Measurements from ENCODE around the gene ST8SIA2. TPM values are rescaled to one million over a fixed set of nuclear protein-coding genes. Genes with fewer than 3 reads are reported as not detected.

Gene ST8SIA2
- total RNA-seq, 1 donor from 2014 or later, result 13.6 TPM

GRCh38 chr15:92365084-92365483, 28.6 kb upstream of the ST8SIA2 start:
- Mint-ChIP-seq H3K9me3 (peaks cover 3% of the 10 kb centered on the region), H3K36me3 (no peaks in the 10 kb centered on the region), H3K4me1 (peaks cover 28% of the 10 kb centered on the region), H3K27me3 (ENCODE audit: insufficient read depth, low read depth) (peaks cover 4% of the 10 kb centered on the region), H3K4me3 (no peak overlapping the region), H3K27ac (no peak overlapping the region)
- no peaks in the 10 kb centered on the region for H3K27me3 ChIP-seq
- no peaks in the 10 kb centered on the region for H4K20me1 ChIP-seq (ENCODE audit: low read depth)
- H3K27ac ChIP-seq, result no peak overlapping the region
- no peaks in the 10 kb centered on the region for H3K79me2 ChIP-seq (ENCODE audit: low read depth)
- no peak overlapping the region for H2AFZ ChIP-seq (replicated peaks)
- no peaks in the 10 kb centered on the region for H3K36me3 ChIP-seq
- H3K4me1 ChIP-seq, result peaks cover 19% of the 10 kb centered on the region
- no peak overlapping the region for H3K9ac ChIP-seq
- no peak overlapping the region for H3K4me3 ChIP-seq
- H3K4me2 ChIP-seq, result no peak overlapping the region
- no peaks in the 10 kb centered on the region for H3K9me3 ChIP-seq (ENCODE audit: low read depth)
- no peak for DNase-seq (ENCODE audit: low spot score)
- TF ChIP-seq CTCF (IDR thresholded peaks at IDR 0.05), result no peak
- no peak for TF ChIP-seq EZH2phosphoT487 (IDR thresholded peaks at IDR 0.05)
- no peak for TF ChIP-seq EZH2 (IDR thresholded peaks at IDR 0.05)
- H3F3A ChIP-seq (ENCODE audit: low read depth), result peaks cover 4% of the 10 kb centered on the region

- Histone ChIP-seq H4K20me1 (ENCODE audit: low read depth) (no peaks in the 10 kb centered on the region), H2AFZ (replicated peaks) (no peak overlapping the region), H3K36me3 (no peaks in the 10 kb centered on the region), H3K27ac (no peak overlapping the region), H3K4me3 (no peak overlapping the region), H3F3A (ENCODE audit: low read depth) (peaks cover 4% of the 10 kb centered on the region), H3K79me2 (ENCODE audit: low read depth) (no peaks in the 10 kb centered on the region), H3K9ac (no peak overlapping the region), H3K9me3 (ENCODE audit: low read depth) (no peaks in the 10 kb centered on the region), H3K4me2 (no peak overlapping the region), H3K4me1 (peaks cover 19% of the 10 kb centered on the region), H3K27me3 (no peaks in the 10 kb centered on the region)
- DNase-seq (ENCODE audit: low spot score), result no peak
- peaks cover 4% of the 10 kb centered on the region for H3K27me3 Mint-ChIP-seq (ENCODE audit: insufficient read depth, low read depth)
- H3K36me3 Mint-ChIP-seq, result no peaks in the 10 kb centered on the region
- no peak overlapping the region for H3K27ac Mint-ChIP-seq
- peaks cover 3% of the 10 kb centered on the region for H3K9me3 Mint-ChIP-seq
- no peak for TF ChIP-seq EZH2phosphoT487 (IDR thresholded peaks at IDR 0.05)
- no peak for TF ChIP-seq EZH2 (IDR thresholded peaks at IDR 0.05)
- no peak for TF ChIP-seq CTCF (IDR thresholded peaks at IDR 0.05)
- peaks cover 28% of the 10 kb centered on the region for H3K4me1 Mint-ChIP-seq
- no peak overlapping the region for H3K4me3 Mint-ChIP-seq
Observed at GRCh38 chr15:92365906-92366305, 27.8 kb upstream of the ST8SIA2 start.

- Mint-ChIP-seq H3K27me3 (ENCODE audit: insufficient read depth, low read depth) (peaks cover 4% of the 10 kb centered on the region), H3K9me3 (peaks cover 3% of the 10 kb centered on the region), H3K27ac (no peak overlapping the region), H3K4me3 (no peak overlapping the region), H3K4me1 (peaks cover 28% of the 10 kb centered on the region), H3K36me3 (no peaks in the 10 kb centered on the region)
- no peak overlapping the region for H3K4me2 ChIP-seq
- no peaks in the 10 kb centered on the region for H3K79me2 ChIP-seq (ENCODE audit: low read depth)
- no peaks in the 10 kb centered on the region for H3K9me3 ChIP-seq (ENCODE audit: low read depth)
- no peak overlapping the region for H3K9ac ChIP-seq
- H3F3A ChIP-seq (ENCODE audit: low read depth), result peaks cover 4% of the 10 kb centered on the region
- TF ChIP-seq EZH2phosphoT487 (IDR thresholded peaks at IDR 0.05) (no peak), CTCF (IDR thresholded peaks at IDR 0.05) (no peak), EZH2 (IDR thresholded peaks at IDR 0.05) (no peak)
- H3K27me3 ChIP-seq, result no peaks in the 10 kb centered on the region
- no peak overlapping the region for H3K4me3 ChIP-seq
- no peak overlapping the region for H3K27ac ChIP-seq
- no peaks in the 10 kb centered on the region for H4K20me1 ChIP-seq (ENCODE audit: low read depth)
- H3K36me3 ChIP-seq, result no peaks in the 10 kb centered on the region
- H3K4me1 ChIP-seq, result peaks cover 17% of the 10 kb centered on the region
- no peak overlapping the region for H2AFZ ChIP-seq (replicated peaks)
- no peak for DNase-seq (ENCODE audit: low spot score)
Observed at GRCh38 chr15:92366381-92366780, 27.3 kb upstream of the ST8SIA2 start.

All from neural progenitor cell (in vitro differentiated cells).